SIG-M5 (cell line): ENCODE data around the gene PFKL.
"Not testable (repeated sequence)": the region's sequence is repeated elsewhere in the genome, so short reads cannot be mapped to it uniquely, and the experiment has no call there.

Experiments
- DNase-seq: peaks from one replicate; lab custom pipeline; 2025; lab: John Stamatoyannopoulos, UW

The PFKL gene

DNA sequence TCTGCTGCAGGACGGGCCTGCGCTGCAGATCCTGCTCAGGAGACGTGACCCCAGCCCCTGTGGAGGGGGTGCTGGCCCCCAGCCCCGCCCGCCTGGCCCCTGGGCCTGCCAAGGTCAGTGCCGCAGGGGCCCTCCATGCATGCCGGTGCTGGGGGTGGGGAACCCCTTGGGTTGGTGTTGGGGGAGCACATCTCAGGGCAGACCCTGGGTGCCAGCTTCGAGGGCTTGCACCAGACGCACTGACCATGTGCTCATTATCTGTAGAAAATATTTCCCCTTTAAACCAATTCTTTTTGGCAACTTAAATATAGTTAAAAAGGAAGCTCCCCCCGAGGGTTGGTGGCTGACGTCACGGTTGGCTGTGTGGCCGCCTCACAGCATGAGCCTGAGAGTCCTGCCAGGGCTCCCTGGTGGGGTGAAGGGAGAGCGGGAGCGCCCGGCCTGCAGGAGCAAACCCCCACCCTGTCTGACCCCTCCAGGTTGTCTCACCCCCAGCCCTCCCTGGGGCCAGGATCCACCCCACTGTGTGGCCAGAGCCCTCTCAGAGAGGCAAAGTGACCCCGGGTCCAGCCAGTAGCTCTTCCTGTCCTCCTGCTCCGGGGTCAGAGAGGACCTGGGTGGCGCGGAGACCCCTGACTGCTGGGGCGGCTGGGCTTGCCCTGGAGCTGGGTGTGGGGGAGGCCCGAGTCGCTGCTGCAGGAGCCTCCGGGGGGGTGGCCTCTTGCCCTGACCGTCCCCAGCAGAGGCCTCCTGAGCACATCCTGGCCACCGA, 5.3 kb upstream of the PFKL start:
- DNase-seq, result no peak

DNA sequence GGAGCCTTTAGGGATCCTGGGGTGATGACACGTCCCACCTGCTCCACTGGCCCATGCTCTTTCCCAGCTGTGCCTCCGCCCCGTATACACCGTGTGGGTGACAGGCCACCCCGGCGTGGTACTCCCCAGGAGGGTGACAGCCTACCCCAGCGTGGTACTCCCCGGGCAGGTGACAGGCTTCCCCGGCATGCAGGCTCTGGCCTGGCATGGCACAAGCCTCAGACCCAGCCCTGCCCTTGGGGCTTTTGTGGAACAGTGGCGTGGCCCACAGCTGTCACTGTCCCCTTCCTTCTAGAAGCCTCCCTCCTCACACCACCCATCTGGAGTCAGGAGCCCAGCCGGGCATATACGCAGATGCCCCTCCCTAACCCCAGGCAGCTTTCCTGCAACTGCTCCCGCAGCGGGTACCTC, 4.7 kb upstream of the PFKL start:
- no peak for DNase-seq

DNA sequence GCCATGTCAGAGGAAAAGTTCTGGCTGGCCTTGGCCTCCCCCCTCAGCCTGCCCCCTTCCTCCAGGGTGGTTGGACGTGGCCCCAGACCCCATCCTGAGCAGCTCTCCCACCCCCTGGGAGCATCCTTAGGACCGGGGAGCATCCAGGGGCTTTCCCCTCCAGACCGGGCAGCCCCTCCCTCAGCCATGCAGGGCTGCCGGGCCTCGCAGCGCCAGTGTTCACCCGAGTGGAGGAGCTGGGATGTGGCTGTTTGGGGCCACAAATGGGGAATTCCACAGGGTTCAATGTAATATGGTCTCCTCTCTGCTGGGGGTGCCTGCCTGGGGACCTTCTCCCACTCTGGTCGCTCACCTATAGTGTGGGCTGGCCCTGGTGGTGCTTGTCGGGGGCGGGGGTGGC, 4.2 kb upstream of the PFKL start:
- no peak for DNase-seq

GRCh38 chr21:44296103-44296519, 3.7 kb upstream of the PFKL start:
- DNase-seq, result no peak

DNA sequence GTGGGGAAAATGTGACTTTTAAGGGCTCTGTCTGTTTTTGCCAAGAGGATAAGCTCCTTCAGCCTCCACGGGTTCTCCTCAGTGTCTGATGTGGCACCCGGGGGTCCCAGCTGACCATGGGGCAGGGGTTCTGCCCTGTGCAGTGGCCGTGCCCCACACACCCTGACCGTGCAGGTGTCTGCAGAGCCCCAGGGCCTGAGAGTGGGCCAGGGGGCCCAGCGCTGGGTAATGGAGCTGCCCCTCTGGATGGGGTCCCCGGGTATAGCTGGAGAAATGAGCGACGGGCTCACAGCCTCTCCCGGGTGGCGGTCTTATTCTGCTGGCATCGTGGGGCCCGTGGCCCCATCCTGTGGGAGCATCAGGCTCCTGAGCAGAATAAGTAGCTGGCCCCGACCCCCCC, 2.9 kb upstream of the PFKL start:
- no peak for DNase-seq

DNA sequence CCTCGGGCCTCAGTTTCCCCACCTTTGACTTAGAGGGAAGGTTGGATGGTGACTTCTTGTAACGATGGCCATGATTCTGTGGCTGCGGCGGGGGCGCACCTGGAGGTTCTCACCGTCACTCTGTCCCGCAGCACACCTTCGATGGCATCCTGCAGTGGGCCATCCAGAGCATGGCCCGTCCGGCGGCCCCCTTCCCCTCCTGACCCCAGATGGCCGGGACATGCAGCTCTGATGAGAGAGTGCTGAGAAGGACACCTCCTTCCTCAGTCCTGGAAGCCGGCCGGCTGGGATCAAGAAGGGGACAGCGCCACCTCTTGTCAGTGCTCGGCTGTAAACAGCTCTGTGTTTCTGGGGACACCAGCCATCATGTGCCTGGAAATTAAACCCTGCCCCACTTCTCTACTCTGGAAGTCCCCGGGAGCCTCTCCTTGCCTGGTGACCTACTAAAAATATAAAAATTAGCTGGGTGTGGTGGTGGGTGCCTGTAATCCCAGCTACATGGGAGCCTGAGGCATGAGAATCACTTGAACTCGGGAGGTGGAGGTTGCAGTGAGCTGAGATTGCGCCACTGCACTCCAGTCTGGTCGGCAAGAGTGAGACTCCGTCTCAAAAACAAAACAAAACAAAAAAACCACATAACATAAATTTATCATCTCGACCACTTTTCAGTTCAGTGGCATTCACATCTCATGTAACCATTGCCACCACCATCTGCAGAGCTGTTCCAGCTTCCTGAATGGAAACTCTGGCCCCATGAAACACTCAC, 2.1 kb upstream of the PFKL start:
- peak; percentile 7 for DNase-seq

DNA sequence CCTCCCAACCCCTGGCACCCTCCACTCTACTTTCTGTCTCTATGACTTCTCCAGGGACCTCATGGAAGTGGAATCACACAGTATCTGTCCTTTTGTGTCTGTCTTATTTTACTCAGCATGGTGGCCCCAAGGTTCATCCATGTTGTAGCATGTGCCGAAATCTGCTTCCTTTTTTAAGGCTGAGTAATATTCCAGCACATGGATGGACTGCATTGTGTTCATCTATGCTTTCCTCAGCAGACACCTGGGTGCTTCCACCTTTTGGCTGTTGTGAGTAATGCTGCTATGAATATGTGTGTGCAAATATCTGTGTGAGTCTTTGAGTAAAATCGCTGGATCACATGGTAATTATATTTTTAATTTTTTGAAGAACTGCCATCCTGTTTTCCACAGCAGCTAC, 1.6 kb upstream of the PFKL start:
- DNase-seq, result no peak

- no peak for DNase-seq
These were observed 782 bp upstream of the PFKL start for GRCh38 chr21:44299085-44299457.

DNA sequence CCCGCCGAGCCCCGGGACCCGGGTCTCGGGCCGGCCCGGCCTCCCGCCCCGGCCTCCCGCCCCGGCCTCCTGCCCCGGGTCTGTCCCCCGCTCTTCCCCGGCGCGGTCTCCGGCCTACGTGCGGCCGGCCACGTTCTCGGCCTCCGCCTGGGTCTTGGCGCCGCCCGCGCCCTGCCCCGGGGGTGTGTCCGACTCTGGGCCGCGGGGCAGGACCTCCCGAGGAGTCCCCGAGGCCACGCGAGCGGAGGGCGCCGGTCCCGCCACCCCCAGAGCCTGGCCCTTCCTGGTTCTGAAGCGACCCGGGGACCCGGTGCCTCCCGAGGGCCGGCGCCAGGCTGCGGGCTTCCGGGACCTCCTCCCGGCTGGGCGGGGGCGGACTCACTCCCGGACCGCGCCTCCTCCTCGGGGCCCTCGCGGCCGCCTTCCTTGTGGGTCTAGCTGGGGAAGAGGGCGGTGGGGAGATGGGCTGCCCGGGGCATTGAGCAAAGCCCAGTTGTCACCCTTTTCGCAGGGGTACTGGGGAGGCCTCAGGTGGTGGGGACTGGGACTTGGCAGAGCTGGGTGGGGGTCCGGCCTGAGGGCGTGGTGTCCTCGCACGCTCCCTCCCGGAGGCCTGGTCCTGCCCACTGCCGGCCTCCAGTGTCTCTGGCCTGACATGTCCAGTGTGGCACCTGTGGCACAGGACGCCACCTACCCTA, 558 bp downstream of the PFKL start:
- DNase-seq, result no peak

GRCh38 chr21:44301141-44301540, 1.3 kb downstream of the PFKL start:
- no peak for DNase-seq

DNA sequence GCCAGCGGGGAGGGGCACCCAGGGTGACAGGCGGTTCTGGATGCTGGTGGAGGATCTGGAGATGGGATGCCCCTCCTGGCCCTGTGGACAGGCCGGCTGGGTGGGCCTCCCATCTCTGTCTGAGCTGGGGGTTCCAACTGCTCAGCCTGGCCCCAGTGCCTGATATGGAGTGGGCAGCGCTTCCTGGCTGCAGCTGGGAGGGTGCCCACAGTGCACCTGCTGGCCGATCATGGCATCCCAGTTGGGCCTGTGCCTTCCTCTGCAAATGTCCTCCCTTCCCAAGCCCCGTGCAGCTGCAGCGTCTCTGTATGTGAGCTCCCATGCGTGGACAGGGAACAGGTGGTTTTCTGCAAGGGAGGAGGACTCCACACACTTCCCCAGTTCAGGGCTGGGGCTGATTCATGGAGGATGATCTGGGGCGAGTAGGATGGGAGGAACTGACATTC, 2.1 kb downstream of the PFKL start:
- no peak for DNase-seq

DNA sequence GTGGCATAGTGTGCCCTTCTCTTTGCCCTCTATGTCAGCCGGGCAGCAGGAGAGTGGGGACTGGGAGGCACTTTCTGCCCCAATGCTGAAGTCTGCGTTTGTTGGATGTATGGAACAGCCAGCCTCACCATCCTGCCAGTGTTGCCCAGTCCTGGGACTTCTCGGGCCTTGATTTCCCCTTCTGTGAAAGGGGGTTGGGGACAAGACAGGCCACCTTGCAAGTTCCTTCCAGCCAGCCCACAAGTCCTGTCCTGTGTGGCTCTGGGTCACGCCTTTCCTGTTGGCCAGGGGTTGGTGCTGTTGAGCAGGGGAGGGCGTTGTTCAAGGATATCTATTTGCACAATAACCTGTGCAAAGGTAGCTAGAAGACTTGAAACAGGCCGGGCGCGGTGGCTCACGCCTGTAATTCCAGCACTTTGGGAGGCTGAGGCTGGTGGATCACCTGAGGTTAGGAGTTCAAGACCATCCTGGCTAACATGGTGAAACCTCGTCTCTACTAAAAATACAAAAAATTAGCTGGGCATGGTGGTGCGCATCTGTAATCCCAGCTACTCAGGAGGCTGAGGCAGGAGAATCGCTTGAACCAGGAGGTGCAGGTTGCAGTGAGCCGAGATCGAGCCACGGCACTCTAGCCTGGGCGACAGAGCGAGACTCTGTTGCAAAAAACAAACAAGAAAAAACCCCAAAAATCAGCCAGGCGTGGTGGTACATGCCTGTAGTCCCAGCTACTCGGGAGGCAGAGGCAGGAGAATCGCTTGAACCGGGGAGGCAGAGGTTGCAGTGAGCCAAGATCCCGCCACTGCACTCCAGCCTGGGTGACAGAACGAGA, 2.9 kb downstream of the PFKL start:
- DNase-seq, result not testable (repeated sequence)

- no peak for DNase-seq
These were observed 3.7 kb downstream of the PFKL start for GRCh38 chr21:44303490-44303981.

- no peak for DNase-seq
These were observed 4.3 kb downstream of the PFKL start for GRCh38 chr21:44304011-44304616.

DNA sequence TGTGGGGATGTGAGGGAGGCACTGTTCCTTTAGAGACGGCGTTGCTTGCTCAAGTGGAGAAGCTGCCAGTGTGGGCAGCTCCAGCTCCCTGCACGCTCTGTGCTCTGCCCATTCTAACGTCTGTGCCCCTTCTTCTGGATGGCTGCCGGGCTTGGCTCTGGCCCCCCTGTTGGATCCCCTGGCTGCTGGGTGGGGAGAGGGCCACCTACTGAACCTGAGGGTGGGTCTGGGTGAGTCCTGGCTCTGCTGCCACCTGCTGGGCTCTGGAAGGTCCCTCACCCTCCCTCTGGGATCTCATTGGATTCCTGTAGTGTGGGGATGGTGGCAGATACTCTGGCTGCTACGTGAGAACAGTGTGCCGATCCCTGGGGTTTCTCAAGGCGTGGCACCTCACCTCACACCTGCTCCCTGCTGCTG, 5.0 kb downstream of the PFKL start:
- DNase-seq, result no peak

DNA sequence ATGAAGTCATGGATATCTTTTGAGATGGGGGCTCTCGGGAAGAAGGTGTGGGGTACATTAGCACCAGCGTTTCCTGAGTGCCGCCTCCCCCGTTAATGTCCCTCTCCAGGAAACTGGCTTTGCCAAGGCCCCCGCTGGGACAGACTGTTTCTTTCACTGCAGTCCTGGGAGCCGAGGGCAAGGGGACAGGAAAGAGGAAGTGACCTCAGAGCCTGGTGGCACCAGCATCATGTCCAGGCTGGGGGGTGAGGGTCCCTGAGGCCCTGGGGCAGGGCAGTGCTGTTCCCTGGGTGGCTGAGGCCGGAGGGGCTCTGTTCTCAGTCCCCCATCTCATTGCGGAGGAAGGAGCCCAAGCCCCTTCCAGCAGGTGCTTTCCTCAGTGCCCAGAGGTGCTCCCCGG, 5.8 kb downstream of the PFKL start:
- no peak for DNase-seq

GRCh38 chr21:44306936-44307704, 7.3 kb downstream of the PFKL start:
- DNase-seq, result no peak

GRCh38 chr21:44310628-44311507, 11.0 kb downstream of the PFKL start:
- no peak for DNase-seq

DNA sequence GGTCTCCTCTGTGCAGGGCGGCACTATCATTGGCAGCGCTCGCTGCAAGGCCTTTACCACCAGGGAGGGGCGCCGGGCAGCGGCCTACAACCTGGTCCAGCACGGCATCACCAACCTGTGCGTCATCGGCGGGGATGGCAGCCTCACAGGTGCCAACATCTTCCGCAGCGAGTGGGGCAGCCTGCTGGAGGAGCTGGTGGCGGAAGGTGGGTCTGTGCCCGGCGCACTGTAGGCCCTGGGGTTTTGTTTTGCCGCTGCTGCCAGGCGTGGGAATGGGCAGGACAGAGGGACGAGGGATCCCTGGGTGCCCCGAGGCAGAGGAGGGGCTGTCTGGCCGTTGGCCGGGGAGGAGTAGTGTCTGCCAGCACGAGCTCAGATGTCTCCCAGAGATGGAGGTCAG, 12.2 kb downstream of the PFKL start:
- no peak for DNase-seq

DNA sequence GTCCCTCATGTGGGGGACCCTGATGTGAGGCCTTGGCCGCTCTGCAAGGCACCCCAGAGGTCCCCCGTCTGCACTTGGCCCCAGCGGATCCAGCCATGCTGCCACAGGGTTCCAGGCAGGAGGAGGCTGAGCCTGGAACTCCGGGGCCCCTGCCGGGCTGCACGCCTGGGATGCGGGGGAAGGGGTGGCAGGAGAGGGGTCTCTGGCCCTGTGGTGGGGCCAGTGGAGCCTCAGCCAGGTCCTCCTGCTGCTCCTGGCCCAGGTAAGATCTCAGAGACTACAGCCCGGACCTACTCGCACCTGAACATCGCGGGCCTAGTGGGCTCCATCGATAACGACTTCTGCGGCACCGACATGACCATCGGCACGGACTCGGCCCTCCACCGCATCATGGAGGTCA, 12.9 kb downstream of the PFKL start:
- no peak for DNase-seq
